RPMI8226 (cell line): ENCODE results near the gene GTF2A2.
"Not testable (repeated sequence)": the region's sequence is repeated elsewhere in the genome, so short reads cannot be mapped to it uniquely, and the experiment has no call there.

Experiments
- DNase-seq: peaks from one replicate; pipeline ENCODE4 v3.0.0-alpha.2; 2015

Gene GTF2A2

DNA sequence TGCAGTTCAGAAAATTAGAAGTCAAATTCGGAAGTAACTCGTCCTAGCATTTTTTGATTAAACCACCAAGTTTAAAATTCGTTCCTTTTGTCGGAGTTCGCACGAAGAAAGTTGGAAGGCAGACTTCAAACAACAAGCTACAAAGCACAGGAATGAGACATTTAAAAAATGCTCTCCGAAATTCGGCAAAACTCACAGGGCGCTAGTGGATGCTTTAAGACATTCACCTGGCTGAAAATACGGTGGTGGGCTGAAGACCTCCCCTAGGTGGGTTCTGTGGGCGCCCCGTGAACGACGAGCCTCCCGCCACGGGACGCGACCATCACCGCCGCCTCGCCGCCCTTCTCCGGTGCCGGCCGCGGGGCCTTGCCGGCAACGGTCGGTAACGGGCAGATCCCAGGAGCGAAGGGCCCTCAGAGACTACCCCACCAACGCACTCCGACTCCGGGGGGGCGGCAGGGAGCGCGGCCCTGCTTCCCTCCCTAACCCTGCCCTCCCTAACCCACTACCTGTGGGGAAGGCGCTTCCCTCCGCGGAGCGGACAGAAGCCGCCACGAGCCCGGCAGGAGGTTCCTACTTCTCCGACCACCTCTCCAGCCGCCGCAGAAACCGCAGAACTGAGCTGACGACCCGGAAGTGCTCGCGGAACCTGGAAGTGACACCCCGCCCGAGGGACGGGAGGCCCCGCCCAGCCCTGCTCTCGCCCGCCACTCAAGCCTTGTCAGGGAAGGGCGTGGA, at the start of gene GTF2A2:
Gene GTF2A2, minus strand, starts transcription at position 619 of the 738 bp plus-strand sequence. CDS start 5,238 bp downstream, outside the sequence.
- DNase-seq = peak; percentile 98

- DNase-seq = no peak
Observed at GRCh38 chr15:59703979-59704796, 46.9 kb upstream of the GTF2A2 start.

- no peak for DNase-seq
Observed at GRCh38 chr15:59702351-59702750, 45.0 kb upstream of the GTF2A2 start.

- no peak for DNase-seq
Observed at GRCh38 chr15:59701880-59702279, 44.6 kb upstream of the GTF2A2 start.

DNA sequence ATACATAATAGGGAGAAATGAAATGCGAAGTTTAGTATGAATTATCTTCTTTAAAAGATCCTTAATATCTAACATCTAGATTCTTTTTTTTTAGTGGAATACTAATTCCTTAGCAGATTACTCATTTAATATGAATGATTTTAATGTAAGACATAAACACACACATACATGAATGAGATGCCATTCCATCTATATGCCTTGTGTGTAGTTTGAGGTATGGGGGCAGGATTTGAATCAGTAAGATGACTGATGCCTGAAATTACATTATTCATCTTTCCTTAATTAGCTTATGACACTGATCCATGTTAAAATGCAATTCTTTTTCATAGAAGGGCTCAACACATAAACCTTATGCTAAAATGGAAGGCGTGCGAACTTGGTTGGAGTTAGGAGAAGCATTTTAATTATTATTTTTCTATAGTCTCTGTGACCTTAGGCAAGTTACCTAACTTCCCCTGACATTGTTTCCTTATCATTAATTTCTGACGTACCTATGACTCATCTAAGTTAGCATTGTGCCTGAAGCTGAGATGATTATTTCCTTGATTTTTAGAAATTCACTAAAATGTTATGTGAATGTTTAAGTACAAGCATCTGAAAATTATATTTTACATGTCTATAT, 42.6 kb upstream of the GTF2A2 start:
- DNase-seq = no peak

DNA sequence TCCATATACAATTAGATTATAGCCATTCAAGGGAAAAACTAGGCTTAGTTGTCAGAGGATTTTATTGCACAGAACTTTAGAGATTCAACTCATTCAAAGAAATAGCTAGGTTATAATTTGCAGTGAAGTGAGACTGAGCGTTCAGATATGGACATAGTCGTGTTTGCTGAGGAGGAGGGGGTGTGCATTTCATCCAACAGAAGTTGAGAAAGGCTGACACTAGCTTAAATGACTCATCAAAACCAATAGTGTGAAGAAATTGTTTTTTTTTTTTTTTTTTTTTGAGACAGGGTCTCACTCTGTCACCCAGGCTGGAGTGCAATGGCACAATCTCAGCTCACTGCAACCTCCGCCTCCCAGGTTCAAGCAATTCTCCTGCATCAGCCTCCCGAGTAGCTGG, 40.8 kb upstream of the GTF2A2 start:
- not testable (repeated sequence) for DNase-seq

DNA sequence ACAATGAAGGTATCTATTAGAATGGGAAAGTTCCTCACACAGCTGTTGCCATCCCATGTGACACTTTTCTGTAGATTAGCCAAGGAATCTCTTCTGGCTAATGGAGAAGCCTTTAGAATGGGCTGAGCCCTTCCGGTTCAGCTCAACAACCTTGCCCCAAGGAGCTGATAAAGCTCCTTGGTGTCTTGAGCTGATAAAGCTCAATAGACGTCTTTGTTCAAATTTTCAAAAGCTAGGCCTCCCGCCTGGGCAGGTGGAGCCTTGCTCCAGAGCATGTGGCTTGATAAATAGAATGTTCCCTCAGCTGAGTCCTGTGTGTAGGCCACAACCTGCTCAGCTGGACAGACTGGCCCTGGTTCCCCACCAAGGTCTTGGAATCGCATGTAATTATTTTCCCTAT, 39.0 kb upstream of the GTF2A2 start:
- no peak for DNase-seq

DNA sequence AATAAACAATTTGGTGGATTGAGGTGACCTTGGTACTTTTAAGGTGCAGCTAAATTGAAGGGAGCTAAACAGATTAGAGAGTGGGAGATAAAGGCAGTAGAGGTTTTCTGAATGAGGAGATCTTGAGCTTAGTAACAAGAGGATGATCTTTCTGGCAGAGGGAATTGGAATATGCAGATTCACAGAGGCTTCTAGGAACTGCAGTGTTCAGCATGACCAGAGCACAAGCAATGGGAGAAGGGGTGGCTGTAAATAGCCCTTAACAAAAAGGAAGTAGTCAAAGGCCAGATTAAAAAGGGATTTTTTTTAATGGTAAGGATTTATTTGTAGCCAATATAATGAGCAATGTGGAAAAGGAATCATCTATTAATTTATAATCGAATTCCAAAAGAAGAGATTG, 37.5 kb upstream of the GTF2A2 start:
- no peak for DNase-seq

- DNase-seq = peak; percentile 71
Observed at GRCh38 chr15:59691194-59691805, 34.0 kb upstream of the GTF2A2 start.

DNA sequence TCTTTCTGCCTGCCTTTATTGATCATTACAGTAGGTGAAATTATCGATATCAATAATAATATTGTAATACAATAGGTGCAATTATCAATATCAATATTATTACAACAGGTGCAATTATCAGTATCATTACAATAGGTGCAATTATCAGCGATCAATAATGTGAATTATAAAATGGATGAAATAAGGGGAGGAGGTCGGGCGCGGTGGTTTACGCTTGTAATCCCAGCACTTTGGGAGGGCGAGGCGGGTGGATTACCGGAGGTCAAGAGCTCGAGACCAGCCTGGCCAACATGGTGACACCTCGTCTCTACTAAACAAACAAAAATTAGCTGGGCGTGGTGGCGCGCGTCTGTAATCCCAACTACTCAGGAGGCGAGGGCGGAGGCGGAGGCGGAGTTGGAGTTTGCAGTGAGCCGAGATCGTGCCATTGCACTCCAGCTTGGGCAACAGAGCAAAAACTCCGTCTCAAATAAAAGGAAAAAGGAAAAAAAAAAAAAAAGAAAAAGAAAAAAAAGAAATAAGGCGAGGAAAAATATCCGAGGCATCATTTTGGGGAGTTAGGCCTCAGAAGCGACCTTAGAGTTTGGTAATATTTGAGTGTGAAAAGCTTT, 32.4 kb upstream of the GTF2A2 start:
- peak; percentile 89 for DNase-seq

DNA sequence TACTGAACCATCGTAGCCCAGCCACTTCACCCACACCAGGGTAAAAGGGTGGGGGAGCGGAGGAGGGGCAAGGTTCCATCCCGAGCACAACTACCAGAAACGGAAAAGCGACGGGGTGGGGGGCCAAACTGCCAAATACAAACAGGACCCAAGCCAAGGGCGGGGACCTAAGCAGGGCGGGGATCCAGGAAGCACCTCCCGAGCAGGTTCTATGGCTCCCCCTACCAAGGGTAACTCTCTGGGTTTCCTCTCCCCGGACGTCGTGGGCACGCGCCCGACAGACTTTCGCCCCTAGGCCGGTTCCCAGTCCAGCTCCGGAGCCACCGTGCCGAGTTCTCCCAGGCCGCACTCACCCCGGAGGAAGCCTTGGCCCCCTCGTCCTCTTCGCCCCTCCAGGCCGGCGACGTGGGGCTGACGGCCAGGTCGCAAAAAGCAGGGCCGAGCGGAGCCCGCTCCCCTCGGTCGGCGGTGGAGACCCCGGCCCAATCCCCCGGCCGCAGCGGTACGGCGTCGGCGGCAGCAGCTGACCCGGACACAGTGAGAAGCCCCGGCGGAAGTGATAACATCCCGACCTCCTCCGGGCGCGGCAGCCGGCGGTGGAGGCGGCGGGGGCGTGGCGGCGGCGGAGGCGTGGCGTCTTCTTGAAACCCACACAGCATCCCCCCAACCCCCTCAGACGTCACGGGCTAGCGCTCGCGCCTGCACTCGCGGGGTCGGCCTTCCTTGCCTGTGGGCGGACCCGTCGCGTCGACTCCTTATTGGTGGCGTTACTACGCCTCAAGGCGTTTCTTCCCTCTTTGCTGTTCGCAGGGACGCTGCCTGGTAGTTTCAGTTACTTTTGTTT, 31.7 kb upstream of the GTF2A2 start, which contains the start of gene BNIP2:
Gene BNIP2, minus strand, starts transcription at position 539 of the 844 bp plus-strand sequence. CDS start 6,863 bp downstream, outside the sequence.
- peak; percentile 99 for DNase-seq

DNA sequence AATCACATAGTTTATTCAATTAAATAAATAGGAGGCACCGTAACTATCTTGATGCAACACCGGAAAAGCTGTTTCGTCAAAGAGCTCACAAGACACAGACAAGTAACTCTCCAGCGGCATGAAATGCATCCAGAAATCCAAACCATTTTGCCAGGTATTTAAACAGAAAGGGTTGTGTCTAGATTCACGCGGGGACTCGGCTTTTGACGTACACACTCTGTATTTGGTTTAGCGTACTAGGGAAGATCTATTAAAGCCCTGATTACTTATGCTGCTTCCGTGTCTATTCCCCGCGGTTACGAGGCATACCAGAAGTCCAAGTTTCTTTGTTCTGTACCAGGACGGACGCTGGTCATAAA, 31.1 kb upstream of the GTF2A2 start:
- DNase-seq = peak; percentile 52

DNA sequence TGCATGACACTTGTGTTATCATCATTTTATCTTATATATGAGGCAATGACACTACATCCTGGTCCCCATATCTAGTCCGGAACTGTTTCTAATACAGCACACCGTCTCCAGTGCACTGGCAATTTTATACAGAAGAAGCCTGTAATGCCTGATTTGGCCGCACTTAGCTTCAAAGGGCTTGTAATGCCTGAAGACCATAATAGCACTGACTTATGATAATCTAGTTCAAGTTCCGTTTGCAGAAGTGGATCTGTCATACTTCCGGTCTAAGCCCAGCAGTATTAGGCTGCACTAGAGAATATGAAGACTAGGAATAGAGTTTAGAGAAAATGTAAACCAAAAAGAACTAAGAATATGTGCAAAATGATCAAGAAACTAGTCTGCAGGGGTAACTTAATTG, 30.5 kb upstream of the GTF2A2 start:
- peak; percentile 66 for DNase-seq

GRCh38 chr15:59686389-59686788, 29.1 kb upstream of the GTF2A2 start:
- DNase-seq = peak; percentile 81

GRCh38 chr15:59685737-59686297, 28.5 kb upstream of the GTF2A2 start:
- peak; percentile 26 for DNase-seq

GRCh38 chr15:59680870-59681269, 23.6 kb upstream of the GTF2A2 start:
- DNase-seq = no peak

DNA sequence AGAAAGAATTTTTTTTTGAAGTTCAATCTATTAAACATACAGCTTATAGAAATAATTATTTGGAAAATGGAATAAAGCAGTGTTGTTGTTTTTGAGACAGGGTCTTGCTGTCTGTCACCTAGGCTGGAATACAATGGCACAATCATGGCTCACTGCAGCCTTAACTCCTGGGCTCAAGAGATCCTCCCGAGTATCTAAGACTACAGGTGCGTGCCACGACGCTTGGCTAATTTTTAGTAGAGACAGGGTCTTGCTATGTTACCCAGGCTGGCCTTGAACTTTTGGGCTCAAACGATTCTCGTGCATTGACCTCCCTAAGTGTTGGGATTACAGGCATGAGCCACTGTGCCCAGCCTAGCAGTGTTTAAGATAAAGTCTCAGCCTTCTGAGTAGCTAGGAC, 23.0 kb upstream of the GTF2A2 start:
- DNase-seq = no peak

- no peak for DNase-seq
Observed at GRCh38 chr15:59678620-59679019, 21.3 kb upstream of the GTF2A2 start.

GRCh38 chr15:59678172-59678571, 20.9 kb upstream of the GTF2A2 start:
- no peak for DNase-seq

GRCh38 chr15:59676565-59676964, 19.2 kb upstream of the GTF2A2 start:
- no peak for DNase-seq

GRCh38 chr15:59674361-59674877, 17.1 kb upstream of the GTF2A2 start:
- DNase-seq = no peak
